SK-N-SH treated with all-trans-retinoic acid at 6 μM for 48 hours (cell line): ENCODE measurements around the gene HOXC13.

Experiments used
- ATAC-seq: fragments of 200-7000 bp; cut with Tn5 transposase; 3 replicates; pipeline ENCODE4 v1.9.1; 2020; ENCODE audit warnings: mild to moderate bottlenecking, moderate library complexity
- ARNTL ChIP-seq: fragments of 450-650 bp; formaldehyde crosslinking; IDR thresholded peaks from 2 replicates; pipeline ENCODE4 v1.5.0; 2020; ENCODE audit warnings: low read depth, mild to moderate bottlenecking, moderate library complexity, borderline replicate concordance
- BACH2 ChIP-seq: fragments of 250-450 bp; sonication (Bioruptor Pico); IDR thresholded peaks from 2 replicates; pipeline ENCODE4 v1.9.0; 2021; ENCODE audit warnings: mild to moderate bottlenecking, borderline replicate concordance
- CREB5 ChIP-seq: fragments of 250-450 bp; sonication (Bioruptor Pico); IDR thresholded peaks from 2 replicates; pipeline ENCODE4 v1.5.1; 2020; ENCODE audit warnings: low read depth, mild to moderate bottlenecking, moderate library complexity
- CSDC2 ChIP-seq: fragments of 250-450 bp; sonication (Bioruptor Pico); IDR thresholded peaks from 2 replicates; pipeline ENCODE4 v1.5.0; 2020; ENCODE audit warnings: mild to moderate bottlenecking, moderate library complexity
- ESRRG ChIP-seq: fragments of 250-450 bp; sonication (Bioruptor Pico); IDR thresholded peaks from 2 replicates; pipeline ENCODE4 v1.6.1; 2021; ENCODE audit warnings: mild to moderate bottlenecking
- GLIS3 ChIP-seq: fragments of 250-450 bp; sonication (Bioruptor Pico); IDR thresholded peaks from 2 replicates; pipeline ENCODE4 v1.5.0; 2020; ENCODE audit warnings: mild to moderate bottlenecking, moderate library complexity
- ISL1 ChIP-seq: fragments of 250-450 bp; sonication (Bioruptor Pico); IDR thresholded peaks from 2 replicates; pipeline ENCODE4 v2.1.2; 2022; ENCODE audit warnings: mild to moderate bottlenecking, moderate library complexity
- OSR1 ChIP-seq: fragments of 250-450 bp; sonication (Bioruptor Pico); IDR thresholded peaks from 2 replicates; pipeline ENCODE4 v1.8.0; 2022; ENCODE audit warnings: moderate library complexity, mild to moderate bottlenecking, inconsistent platforms
- PATZ1 ChIP-seq: fragments of 250-450 bp; sonication (Bioruptor Pico); IDR thresholded peaks from 2 replicates; pipeline ENCODE4 v1.8.0; 2020; ENCODE audit warnings: mild to moderate bottlenecking, moderate library complexity, borderline replicate concordance
- PPARA ChIP-seq: fragments of 250-450 bp; sonication (Bioruptor Pico); IDR thresholded peaks from 2 replicates; pipeline ENCODE4 v1.5.0; 2020; ENCODE audit warnings: mild to moderate bottlenecking, borderline replicate concordance
- RARB ChIP-seq: fragments of 250-450 bp; sonication (Bioruptor Pico); IDR thresholded peaks from 2 replicates; pipeline ENCODE4 v1.8.0; 2021; ENCODE audit warnings: mild to moderate bottlenecking, moderate library complexity
- TCF4 ChIP-seq: fragments of 250-450 bp; sonication (Bioruptor Pico); IDR thresholded peaks from 2 replicates; pipeline ENCODE4 v1.8.0; 2021; ENCODE audit warnings: mild to moderate bottlenecking, moderate library complexity, borderline replicate concordance
- TOX ChIP-seq: fragments of 250-450 bp; sonication (Bioruptor Pico); IDR thresholded peaks from 2 replicates; pipeline ENCODE4 v1.8.0; 2021; ENCODE audit warnings: mild to moderate bottlenecking, moderate library complexity, borderline replicate concordance
- TSHZ2 ChIP-seq: fragments of 250-450 bp; sonication (Bioruptor Pico); IDR thresholded peaks from 2 replicates; pipeline ENCODE4 v1.5.0; 2020; ENCODE audit warnings: mild to moderate bottlenecking, moderate library complexity
- ZC3H10 ChIP-seq: fragments of 250-450 bp; sonication (Bioruptor Pico); IDR thresholded peaks from 2 replicates; pipeline ENCODE4 v1.5.1; 2021; ENCODE audit warnings: mild to moderate bottlenecking, moderate library complexity
- ZFP3 ChIP-seq: fragments of 250-450 bp; sonication (Bioruptor Pico); IDR thresholded peaks from 2 replicates; pipeline ENCODE4 v1.5.0; 2020; ENCODE audit warnings: mild to moderate bottlenecking, moderate library complexity
- ZFP30 ChIP-seq: fragments of 450-650 bp; formaldehyde crosslinking; IDR thresholded peaks from 2 replicates; pipeline ENCODE4 v1.5.0; 2022; ENCODE audit warnings: mild to moderate bottlenecking, moderate library complexity
- ZNF70 ChIP-seq: fragments of 450-650 bp; formaldehyde crosslinking; IDR thresholded peaks from 2 replicates; pipeline ENCODE4 v1.5.0; 2020; ENCODE audit warnings: mild to moderate bottlenecking, moderate library complexity
- ZNF8 ChIP-seq: fragments of 450-650 bp; formaldehyde crosslinking; IDR thresholded peaks from 2 replicates; pipeline ENCODE4 v1.5.0; 2020; ENCODE audit warnings: mild to moderate bottlenecking, moderate library complexity
- TF ChIP-seq, protein P1 (sequence below): fragments of 250-450 bp; sonication (Bioruptor Pico); IDR thresholded peaks from 2 replicates; pipeline ENCODE4 v1.5.1; 2021; ENCODE audit warnings: mild to moderate bottlenecking, moderate library complexity
- TF ChIP-seq, protein P2 (sequence below): fragments of 250-450 bp; sonication (Bioruptor Pico); IDR thresholded peaks from 2 replicates; pipeline ENCODE4 v1.8.0; 2021; ENCODE audit warnings: low read depth, mild to moderate bottlenecking, moderate library complexity, borderline replicate concordance

HOXC13 gene

GRCh38 chr12:53976172-53976822, 37.7 kb downstream of the HOXC13 start:
- TF ChIP-seq, protein P1, sequence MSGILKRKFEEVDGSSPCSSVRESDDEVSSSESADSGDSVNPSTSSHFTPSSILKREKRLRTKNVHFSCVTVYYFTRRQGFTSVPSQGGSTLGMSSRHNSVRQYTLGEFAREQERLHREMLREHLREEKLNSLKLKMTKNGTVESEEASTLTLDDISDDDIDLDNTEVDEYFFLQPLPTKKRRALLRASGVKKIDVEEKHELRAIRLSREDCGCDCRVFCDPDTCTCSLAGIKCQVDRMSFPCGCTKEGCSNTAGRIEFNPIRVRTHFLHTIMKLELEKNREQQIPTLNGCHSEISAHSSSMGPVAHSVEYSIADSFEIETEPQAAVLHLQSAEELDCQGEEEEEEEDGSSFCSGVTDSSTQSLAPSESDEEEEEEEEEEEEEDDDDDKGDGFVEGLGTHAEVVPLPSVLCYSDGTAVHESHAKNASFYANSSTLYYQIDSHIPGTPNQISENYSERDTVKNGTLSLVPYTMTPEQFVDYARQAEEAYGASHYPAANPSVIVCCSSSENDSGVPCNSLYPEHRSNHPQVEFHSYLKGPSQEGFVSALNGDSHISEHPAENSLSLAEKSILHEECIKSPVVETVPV (CRISPR knock-in tag): no peak
- no peak for TF ChIP-seq GLIS3 (CRISPR knock-in tag)
- TF ChIP-seq ISL1: no peak
- peak; percentile 28; the same call in 2 of the 3 replicates for ATAC-seq

GRCh38 chr12:53976823-53977595, 38.4 kb downstream of the HOXC13 start:
- TF ChIP-seq ZC3H10 (no peak), ZNF70 (CRISPR knock-in tag) (no peak), OSR1 (no peak), ZFP30 (no peak), BACH2 (no peak), CREB5 (no peak), ESRRG (CRISPR knock-in tag) (no peak), RARB (CRISPR knock-in tag) (no peak), ZNF8 (CRISPR knock-in tag) (no peak), ZFP3 (CRISPR knock-in tag) (no peak), TSHZ2 (no peak), ARNTL (no peak), CSDC2 (CRISPR knock-in tag) (no peak)
- TF ChIP-seq, protein P2, sequence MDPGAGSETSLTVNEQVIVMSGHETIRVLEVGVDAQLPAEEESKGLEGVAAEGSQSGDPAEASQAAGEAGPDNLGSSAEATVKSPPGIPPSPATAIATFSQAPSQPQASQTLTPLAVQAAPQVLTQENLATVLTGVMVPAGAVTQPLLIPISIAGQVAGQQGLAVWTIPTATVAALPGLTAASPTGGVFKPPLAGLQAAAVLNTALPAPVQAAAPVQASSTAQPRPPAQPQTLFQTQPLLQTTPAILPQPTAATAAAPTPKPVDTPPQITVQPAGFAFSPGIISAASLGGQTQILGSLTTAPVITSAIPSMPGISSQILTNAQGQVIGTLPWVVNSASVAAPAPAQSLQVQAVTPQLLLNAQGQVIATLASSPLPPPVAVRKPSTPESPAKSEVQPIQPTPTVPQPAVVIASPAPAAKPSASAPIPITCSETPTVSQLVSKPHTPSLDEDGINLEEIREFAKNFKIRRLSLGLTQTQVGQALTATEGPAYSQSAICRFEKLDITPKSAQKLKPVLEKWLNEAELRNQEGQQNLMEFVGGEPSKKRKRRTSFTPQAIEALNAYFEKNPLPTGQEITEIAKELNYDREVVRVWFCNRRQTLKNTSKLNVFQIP: no peak
- no peak for ATAC-seq

- ATAC-seq: no peak
- TF ChIP-seq ARNTL (no peak), ISL1 (no peak), TOX (CRISPR knock-in tag) (no peak), PATZ1 (CRISPR knock-in tag) (no peak), CREB5 (no peak), BACH2 (no peak), CSDC2 (CRISPR knock-in tag) (no peak), ZFP30 (no peak), ESRRG (CRISPR knock-in tag) (no peak), ZFP3 (CRISPR knock-in tag) (no peak), RARB (CRISPR knock-in tag) (no peak), ZNF8 (CRISPR knock-in tag) (no peak), PPARA (CRISPR knock-in tag) (no peak), TCF4 (no peak), ZC3H10 (no peak)
- TF ChIP-seq, protein P1 (CRISPR knock-in tag): no peak
- TF ChIP-seq, protein P2: no peak
These were observed 39.2 kb downstream of the HOXC13 start for GRCh38 chr12:53977596-53978445.
